ENCODE data around the gene CEP295NL. TPM values are rescaled to one million over a fixed set of nuclear protein-coding genes. Genes with fewer than 3 reads are reported as not detected.
"Not testable (repeated sequence)": the region's sequence is repeated elsewhere in the genome, so short reads cannot be mapped to it uniquely, and the experiment has no call there.

Gene CEP295NL
- total RNA-seq, 1 experiment from 2014 or later = 0.87 TPM

DNA sequence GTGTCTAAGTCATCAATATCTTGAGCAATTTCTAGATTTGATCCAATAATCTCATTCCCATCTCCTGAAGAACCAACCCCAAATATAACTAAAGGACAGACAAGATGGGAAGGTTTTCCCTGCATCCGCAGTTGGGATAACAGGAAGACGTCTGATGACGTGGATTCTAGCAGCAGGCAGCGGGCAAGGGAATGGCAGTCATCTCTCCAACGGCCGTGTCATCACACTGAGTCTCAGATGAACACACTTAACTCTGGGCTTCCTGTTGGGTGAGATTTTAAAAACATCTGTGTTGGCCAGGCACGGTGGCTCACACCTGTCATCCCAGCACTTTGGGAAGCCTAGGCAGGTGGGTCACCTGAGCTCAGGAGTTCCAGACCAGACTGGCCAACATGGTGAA is 43.1 kb upstream of the CEP295NL start:
- H3K4me3 ChIP-seq (ENCODE audit: low read depth in 2 of 2, low read length in 2 of 2) = no peak overlapping the region
- POLR2A ChIA-PET = no interaction called here
- in situ Hi-C loops (cut with HindIII; ENCODE audit: low pct_unique_long_range_greater_than_20kb, low sequenced_read_pairs) = no loop called here
- H3K36me3 ChIP-seq (ENCODE audit: control insufficient read depth, insufficient read depth, low read length) = no peaks in the 10 kb centered on the region
- H3K9me3 ChIP-seq (ENCODE audit: control insufficient read depth, insufficient read depth, low read depth, low read length) = peaks cover 14% of the 10 kb centered on the region
- no TSS peak for BruUV-seq (replicated peaks)
- no peak for DNase-seq (ENCODE audit: low read depth, low spot score)
- TF ChIP-seq TCF7L2 (IDR thresholded peaks at IDR 0.05; ENCODE audit: low read depth, low read length) (no peak), SIN3A (IDR thresholded peaks at IDR 0.05; ENCODE audit: borderline replicate concordance, insufficient read depth, low read depth, low read length) (no peak), POLR2AphosphoS5 (IDR thresholded peaks at IDR 0.05; ENCODE audit: low read depth, low read length) (no peak)
- TF ChIP-seq, protein P1, sequence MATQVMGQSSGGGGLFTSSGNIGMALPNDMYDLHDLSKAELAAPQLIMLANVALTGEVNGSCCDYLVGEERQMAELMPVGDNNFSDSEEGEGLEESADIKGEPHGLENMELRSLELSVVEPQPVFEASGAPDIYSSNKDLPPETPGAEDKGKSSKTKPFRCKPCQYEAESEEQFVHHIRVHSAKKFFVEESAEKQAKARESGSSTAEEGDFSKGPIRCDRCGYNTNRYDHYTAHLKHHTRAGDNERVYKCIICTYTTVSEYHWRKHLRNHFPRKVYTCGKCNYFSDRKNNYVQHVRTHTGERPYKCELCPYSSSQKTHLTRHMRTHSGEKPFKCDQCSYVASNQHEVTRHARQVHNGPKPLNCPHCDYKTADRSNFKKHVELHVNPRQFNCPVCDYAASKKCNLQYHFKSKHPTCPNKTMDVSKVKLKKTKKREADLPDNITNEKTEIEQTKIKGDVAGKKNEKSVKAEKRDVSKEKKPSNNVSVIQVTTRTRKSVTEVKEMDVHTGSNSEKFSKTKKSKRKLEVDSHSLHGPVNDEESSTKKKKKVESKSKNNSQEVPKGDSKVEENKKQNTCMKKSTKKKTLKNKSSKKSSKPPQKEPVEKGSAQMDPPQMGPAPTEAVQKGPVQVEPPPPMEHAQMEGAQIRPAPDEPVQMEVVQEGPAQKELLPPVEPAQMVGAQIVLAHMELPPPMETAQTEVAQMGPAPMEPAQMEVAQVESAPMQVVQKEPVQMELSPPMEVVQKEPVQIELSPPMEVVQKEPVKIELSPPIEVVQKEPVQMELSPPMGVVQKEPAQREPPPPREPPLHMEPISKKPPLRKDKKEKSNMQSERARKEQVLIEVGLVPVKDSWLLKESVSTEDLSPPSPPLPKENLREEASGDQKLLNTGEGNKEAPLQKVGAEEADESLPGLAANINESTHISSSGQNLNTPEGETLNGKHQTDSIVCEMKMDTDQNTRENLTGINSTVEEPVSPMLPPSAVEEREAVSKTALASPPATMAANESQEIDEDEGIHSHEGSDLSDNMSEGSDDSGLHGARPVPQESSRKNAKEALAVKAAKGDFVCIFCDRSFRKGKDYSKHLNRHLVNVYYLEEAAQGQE (IDR thresholded peaks at IDR 0.05; ENCODE audit: insufficient read depth in 1 of 2, low read depth in 2 of 2, low read length in 1 of 2) = no peak
- TF ChIP-seq, protein P2, sequence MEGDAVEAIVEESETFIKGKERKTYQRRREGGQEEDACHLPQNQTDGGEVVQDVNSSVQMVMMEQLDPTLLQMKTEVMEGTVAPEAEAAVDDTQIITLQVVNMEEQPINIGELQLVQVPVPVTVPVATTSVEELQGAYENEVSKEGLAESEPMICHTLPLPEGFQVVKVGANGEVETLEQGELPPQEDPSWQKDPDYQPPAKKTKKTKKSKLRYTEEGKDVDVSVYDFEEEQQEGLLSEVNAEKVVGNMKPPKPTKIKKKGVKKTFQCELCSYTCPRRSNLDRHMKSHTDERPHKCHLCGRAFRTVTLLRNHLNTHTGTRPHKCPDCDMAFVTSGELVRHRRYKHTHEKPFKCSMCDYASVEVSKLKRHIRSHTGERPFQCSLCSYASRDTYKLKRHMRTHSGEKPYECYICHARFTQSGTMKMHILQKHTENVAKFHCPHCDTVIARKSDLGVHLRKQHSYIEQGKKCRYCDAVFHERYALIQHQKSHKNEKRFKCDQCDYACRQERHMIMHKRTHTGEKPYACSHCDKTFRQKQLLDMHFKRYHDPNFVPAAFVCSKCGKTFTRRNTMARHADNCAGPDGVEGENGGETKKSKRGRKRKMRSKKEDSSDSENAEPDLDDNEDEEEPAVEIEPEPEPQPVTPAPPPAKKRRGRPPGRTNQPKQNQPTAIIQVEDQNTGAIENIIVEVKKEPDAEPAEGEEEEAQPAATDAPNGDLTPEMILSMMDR (IDR thresholded peaks at IDR 0.05) = no peak
- H3K27ac ChIP-seq (ENCODE audit: low read length) = no peak overlapping the region
- intact Hi-C loops (cut with micrococcal nuclease; ENCODE audit: unreplicated experiment) = no loop called here
- H3K4me1 ChIP-seq (ENCODE audit: control insufficient read depth, insufficient read depth, low read length) = no peaks in the 10 kb centered on the region
- ATAC-seq = no peak
- CTCF ChIA-PET = interaction anchor here (0.6 kb wide), 1 partner anchor 329 kb away, joined by 6 read pairs; no protein-coding TSS in a partner anchor
- no peaks in the 10 kb centered on the region for H3K27me3 ChIP-seq (ENCODE audit: control insufficient read depth, insufficient read depth, low read length)

DNA sequence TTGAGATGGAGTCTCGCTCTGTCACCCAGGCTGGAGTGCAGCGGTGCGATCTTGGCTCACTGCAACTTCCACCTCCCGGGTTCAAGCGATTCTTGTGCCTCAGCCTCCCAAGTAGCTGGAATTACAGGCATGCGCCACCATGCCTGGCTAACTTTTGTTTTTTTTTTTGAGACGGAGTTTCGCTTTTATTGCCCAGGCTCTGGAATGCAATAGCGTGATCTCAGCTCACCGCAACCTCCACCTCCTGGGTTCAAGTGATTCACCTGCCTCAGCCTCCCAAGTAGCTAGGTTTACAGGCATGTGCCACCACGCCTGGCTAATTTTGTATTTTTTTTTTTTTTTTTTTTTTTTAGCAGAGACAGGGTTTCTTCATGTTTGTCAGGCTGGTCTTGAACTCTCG is 42.5 kb upstream of the CEP295NL start:
- BruUV-seq (replicated peaks) = not testable (repeated sequence)

DNA sequence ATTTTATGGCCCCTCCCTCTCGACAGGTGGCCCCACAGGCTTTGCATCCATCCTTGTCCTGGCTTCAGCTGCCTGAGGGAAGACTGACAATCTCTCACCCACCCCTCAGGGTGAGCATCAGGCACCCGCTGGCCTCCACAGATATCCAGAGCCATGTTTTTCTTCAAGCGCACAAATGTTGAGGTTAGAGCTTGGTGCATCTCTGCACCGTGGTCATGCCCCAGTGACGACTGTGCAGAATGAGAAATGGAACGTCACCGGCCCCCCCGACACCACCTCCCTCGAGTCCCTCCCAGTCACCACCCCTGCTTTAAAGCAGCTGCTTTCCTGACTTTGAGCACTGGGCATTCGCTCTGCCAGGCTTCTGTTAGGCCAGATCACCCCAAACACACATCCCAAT is 42.0 kb upstream of the CEP295NL start:
- in situ Hi-C loops (cut with HindIII; ENCODE audit: low pct_unique_long_range_greater_than_20kb, low sequenced_read_pairs) = no loop called here
- no peak for DNase-seq (ENCODE audit: low read depth, low spot score)
- CTCF ChIA-PET = no interaction called here
- Histone ChIP-seq H3K4me3 (ENCODE audit: low read depth in 2 of 2, low read length in 2 of 2) (no peak overlapping the region), H3K27ac (ENCODE audit: low read length) (no peak overlapping the region), H3K4me1 (ENCODE audit: control insufficient read depth, insufficient read depth, low read length) (no peaks in the 10 kb centered on the region), H3K27me3 (ENCODE audit: control insufficient read depth, insufficient read depth, low read length) (no peaks in the 10 kb centered on the region), H3K36me3 (ENCODE audit: control insufficient read depth, insufficient read depth, low read length) (no peaks in the 10 kb centered on the region), H3K9me3 (ENCODE audit: control insufficient read depth, insufficient read depth, low read depth, low read length) (peaks cover 2% of the 10 kb centered on the region; the same call in 1 of the 2 replicates)
- BruUV-seq (replicated peaks) = no TSS peak
- TF ChIP-seq SIN3A (IDR thresholded peaks at IDR 0.05; ENCODE audit: borderline replicate concordance, insufficient read depth, low read depth, low read length) (no peak), TCF7L2 (IDR thresholded peaks at IDR 0.05; ENCODE audit: low read depth, low read length) (no peak), POLR2AphosphoS5 (IDR thresholded peaks at IDR 0.05; ENCODE audit: low read depth, low read length) (no peak)
- TF ChIP-seq, protein P2 (IDR thresholded peaks at IDR 0.05) = no peak
- TF ChIP-seq, protein P1 (IDR thresholded peaks at IDR 0.05; ENCODE audit: insufficient read depth in 1 of 2, low read depth in 2 of 2, low read length in 1 of 2) = no peak
- no peak for ATAC-seq
- intact Hi-C loops (cut with micrococcal nuclease; ENCODE audit: unreplicated experiment) = no loop called here
- POLR2A ChIA-PET = no interaction called here

More for the DNA sequence above, 42.5 kb upstream of the CEP295NL start:
- H3K36me3 ChIP-seq (ENCODE audit: control insufficient read depth, insufficient read depth, low read length); DNase-seq (ENCODE audit: low read depth, low spot score); H3K4me3 ChIP-seq (ENCODE audit: low read depth in 2 of 2, low read length in 2 of 2); intact Hi-C loops (cut with micrococcal nuclease; ENCODE audit: unreplicated experiment); H3K4me1 ChIP-seq (ENCODE audit: control insufficient read depth, insufficient read depth, low read length); H3K9me3 ChIP-seq (ENCODE audit: control insufficient read depth, insufficient read depth, low read depth, low read length); POLR2A ChIA-PET; H3K27ac ChIP-seq (ENCODE audit: low read length); in situ Hi-C loops (cut with HindIII; ENCODE audit: low pct_unique_long_range_greater_than_20kb, low sequenced_read_pairs); ATAC-seq; H3K27me3 ChIP-seq (ENCODE audit: control insufficient read depth, insufficient read depth, low read length): not testable (repeated sequence)
- CTCF ChIA-PET = interaction anchor here (0.6 kb wide), 1 partner anchor 329 kb away, joined by 6 read pairs; no protein-coding TSS in a partner anchor

Measured in Panc1 (cell line).